Esophagus squamous epithelium (tissue), 4 donors: Measurements from ENCODE around the gene SLC19A1.

Experiments
- CTCF ChIP-seq, 6 experiments: fragments of 450-650 bp in 4 of 6; fragments of 200-600 bp in 2 of 6; sonication (generic) in 2 of 6; IDR thresholded peaks; one replicate each; pipeline ENCODE4 v1.5.1; 2016 to 2019; ENCODE audit warnings: antibody characterized with exemption in 6 of 6, mild to moderate bottlenecking in 4 of 6, moderate library complexity in 4 of 6
- POLR2A ChIP-seq, 4 donors: fragments of 450-650 bp; IDR thresholded peaks; one replicate each; pipeline ENCODE4 v1.6.1; 2017; ENCODE audit warnings: antibody characterized with exemption in 4 of 4, mild to moderate bottlenecking in 4 of 4, moderate library complexity in 3 of 4

- TF ChIP-seq CTCF (IDR thresholded peaks at IDR 0.05) = no peak
- no peak for TF ChIP-seq POLR2A (IDR thresholded peaks at IDR 0.05)
Measured at GRCh38 chr21:45536301-45537081, 5.7 kb downstream of the SLC19A1 start.
